ENCODE results near the gene HYAL1.

DNA sequence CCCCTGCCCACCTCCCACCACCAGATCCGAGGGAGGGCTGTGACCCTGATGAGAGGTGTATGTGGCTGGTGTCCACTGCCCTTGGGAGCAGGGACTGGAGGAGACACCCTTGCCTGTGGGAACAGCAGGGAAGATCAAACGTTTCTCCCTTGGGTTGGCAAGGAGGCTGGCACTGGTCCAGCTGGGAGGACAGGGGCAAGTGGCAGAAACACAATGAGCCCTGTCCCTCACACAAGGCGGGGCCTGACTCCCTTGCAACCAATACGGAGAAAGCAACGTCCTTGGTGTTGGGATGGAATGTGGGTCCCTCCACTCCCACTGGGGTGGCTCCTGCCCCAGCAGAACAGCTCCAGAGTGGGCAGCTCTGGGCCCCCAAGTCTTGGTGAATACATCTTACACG is 13.9 kb upstream of the HYAL1 start:
- TF ChIP-seq, protein P1, sequence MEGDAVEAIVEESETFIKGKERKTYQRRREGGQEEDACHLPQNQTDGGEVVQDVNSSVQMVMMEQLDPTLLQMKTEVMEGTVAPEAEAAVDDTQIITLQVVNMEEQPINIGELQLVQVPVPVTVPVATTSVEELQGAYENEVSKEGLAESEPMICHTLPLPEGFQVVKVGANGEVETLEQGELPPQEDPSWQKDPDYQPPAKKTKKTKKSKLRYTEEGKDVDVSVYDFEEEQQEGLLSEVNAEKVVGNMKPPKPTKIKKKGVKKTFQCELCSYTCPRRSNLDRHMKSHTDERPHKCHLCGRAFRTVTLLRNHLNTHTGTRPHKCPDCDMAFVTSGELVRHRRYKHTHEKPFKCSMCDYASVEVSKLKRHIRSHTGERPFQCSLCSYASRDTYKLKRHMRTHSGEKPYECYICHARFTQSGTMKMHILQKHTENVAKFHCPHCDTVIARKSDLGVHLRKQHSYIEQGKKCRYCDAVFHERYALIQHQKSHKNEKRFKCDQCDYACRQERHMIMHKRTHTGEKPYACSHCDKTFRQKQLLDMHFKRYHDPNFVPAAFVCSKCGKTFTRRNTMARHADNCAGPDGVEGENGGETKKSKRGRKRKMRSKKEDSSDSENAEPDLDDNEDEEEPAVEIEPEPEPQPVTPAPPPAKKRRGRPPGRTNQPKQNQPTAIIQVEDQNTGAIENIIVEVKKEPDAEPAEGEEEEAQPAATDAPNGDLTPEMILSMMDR (IDR thresholded peaks at IDR 0.05), result no peak
- TF ChIP-seq POLR2AphosphoS5 (IDR thresholded peaks at IDR 0.05), result no peak
- no peak for TF ChIP-seq POLR2A (IDR thresholded peaks at IDR 0.05)
